HepG2 (cell line): Measurements from ENCODE around the gene ARL10. TPM values are rescaled to one million over a fixed set of nuclear protein-coding genes. Genes with fewer than 3 reads are reported as not detected.

Source experiments
- ADNP ChIP-seq: sonication (generic); formaldehyde crosslinking; IDR thresholded peaks from 2 replicates; pipeline ENCODE4 v1.4.0; 2020; ENCODE audit warnings: missing genetic modification reagents
- AHR ChIP-seq: IDR thresholded peaks from 2 replicates; pipeline ENCODE4 v1.6.1; 2018; ENCODE audit warnings: missing genetic modification reagents, missing compliant biosample characterization
- AKAP8 ChIP-seq: sonication (generic); formaldehyde crosslinking; IDR thresholded peaks from 2 replicates; pipeline ENCODE4 v1.5.1; 2020; ENCODE audit warnings: mild to moderate bottlenecking, missing genetic modification reagents
- BRCA1 ChIP-seq: sonication (generic); formaldehyde crosslinking; IDR thresholded peaks from 2 replicates; pipeline ENCODE4 v1.4.0; 2020; ENCODE audit warnings: missing genetic modification reagents
- DDIT3 ChIP-seq: sonication (generic); formaldehyde crosslinking; IDR thresholded peaks from 2 replicates; pipeline ENCODE4 v1.4.0; 2020; ENCODE audit warnings: mild to moderate bottlenecking, missing genetic modification reagents
- DMAP1 ChIP-seq: IDR thresholded peaks from 2 replicates; pipeline ENCODE4 v1.6.1; 2016
- FIP1L1 ChIP-seq: fragments of 200-400 bp; formaldehyde crosslinking; IDR thresholded peaks from 2 replicates; pipeline ENCODE4 v1.6.1; 2018; ENCODE audit warnings: low read depth, mild to moderate bottlenecking, low read length, moderate library complexity, borderline replicate concordance; ENCODE audit not compliant: insufficient read depth
- HOXA5 ChIP-seq: sonication (generic); formaldehyde crosslinking; IDR thresholded peaks from 2 replicates; pipeline ENCODE4 v1.4.0; 2020; ENCODE audit warnings: missing genetic modification reagents
- IKZF5 ChIP-seq: IDR thresholded peaks from 2 replicates; pipeline ENCODE4 v1.6.1; 2018; ENCODE audit warnings: missing genetic modification reagents, mild to moderate bottlenecking, missing compliant biosample characterization
- KDM5A ChIP-seq: fragments of 200-600 bp; sonication (generic); IDR thresholded peaks from 2 replicates; pipeline ENCODE4 v1.7.0; 2018; ENCODE audit warnings: antibody characterized with exemption, mild to moderate bottlenecking, low read length, borderline replicate concordance
- MBNL3 ChIP-seq: fragments of 250-450 bp; sonication (Bioruptor Pico); conservative IDR thresholded peaks from 2 replicates; pipeline ENCODE4 v1.8.0; 2022; ENCODE audit warnings: mild to moderate bottlenecking, inconsistent platforms
- MIXL1 ChIP-seq: IDR thresholded peaks from 2 replicates; pipeline ENCODE4 v1.6.1; 2016
- NBN ChIP-seq: fragments of 450-650 bp; conservative IDR thresholded peaks from 2 replicates; pipeline ENCODE4 v1.6.1; 2017
- NR2F1 ChIP-seq, 2 experiments: fragments of 450-650 bp in 1 of 2; formaldehyde crosslinking in 1 of 2; IDR thresholded peaks; 2 replicates each; pipeline versions ENCODE4 v1.5.0 to v1.6.1; 2016 to 2020; ENCODE audit warnings: mild to moderate bottlenecking in 1 of 2, missing compliant biosample characterization in 1 of 2, missing genetic modification reagents in 1 of 2, moderate library complexity in 1 of 2
- RAD21 ChIP-seq: fragments of 450-650 bp; formaldehyde crosslinking; IDR thresholded peaks from 2 replicates; pipeline ENCODE4 v1.5.0; 2020; ENCODE audit warnings: mild to moderate bottlenecking
- RELA ChIP-seq: sonication (generic); formaldehyde crosslinking; IDR thresholded peaks from 2 replicates; pipeline ENCODE4 v1.4.0; 2020; ENCODE audit warnings: missing genetic modification reagents
- SP5 ChIP-seq: IDR thresholded peaks from 2 replicates; pipeline ENCODE4 v1.6.1; 2016; ENCODE audit warnings: low read depth, borderline replicate concordance
- TARDBP ChIP-seq: sonication (generic); formaldehyde crosslinking; IDR thresholded peaks from 2 replicates; pipeline ENCODE4 v1.8.0; 2022; ENCODE audit warnings: mild to moderate bottlenecking, missing genetic modification reagents
- ZNF232 ChIP-seq: sonication (generic); formaldehyde crosslinking; IDR thresholded peaks from 2 replicates; pipeline ENCODE4 v1.4.0; 2020; ENCODE audit warnings: missing genetic modification reagents, borderline replicate concordance
- ZNF263 ChIP-seq: sonication (generic); formaldehyde crosslinking; IDR thresholded peaks from 2 replicates; pipeline ENCODE4 v1.4.0; 2020; ENCODE audit warnings: missing genetic modification reagents
- ZNF317 ChIP-seq: sonication (generic); formaldehyde crosslinking; IDR thresholded peaks from 2 replicates; pipeline ENCODE4 v1.5.0; 2020; ENCODE audit warnings: mild to moderate bottlenecking, missing genetic modification reagents
- ZNF354B ChIP-seq: sonication (generic); formaldehyde crosslinking; IDR thresholded peaks from 2 replicates; pipeline ENCODE4 v1.8.0; 2022; ENCODE audit warnings: mild to moderate bottlenecking, missing genetic modification reagents
- ZNF367 ChIP-seq: sonication (generic); formaldehyde crosslinking; IDR thresholded peaks from 2 replicates; pipeline ENCODE4 v1.4.0; 2020; ENCODE audit warnings: missing genetic modification reagents, borderline replicate concordance
- ZNF430 ChIP-seq: sonication (generic); formaldehyde crosslinking; IDR thresholded peaks from 2 replicates; pipeline ENCODE4 v1.9.0; 2021; ENCODE audit warnings: mild to moderate bottlenecking, missing genetic modification reagents
- ZNF44 ChIP-seq: sonication (generic); formaldehyde crosslinking; IDR thresholded peaks from 2 replicates; pipeline ENCODE4 v1.5.1; 2020; ENCODE audit warnings: mild to moderate bottlenecking, missing genetic modification reagents
- ZNF841 ChIP-seq: sonication (generic); formaldehyde crosslinking; IDR thresholded peaks from 2 replicates; pipeline ENCODE4 v1.8.1; 2023; ENCODE audit warnings: missing genetic modification reagents, borderline replicate concordance
- ZSCAN22 ChIP-seq: sonication (generic); formaldehyde crosslinking; IDR thresholded peaks from 2 replicates; pipeline ENCODE4 v1.4.0; 2020; ENCODE audit warnings: mild to moderate bottlenecking, missing genetic modification reagents
- polyA plus RNA-seq, 8 experiments: library from polyadenylated mRNA; depleted of rRNA in 3 of 8; stranded (reverse) in 7 of 8; unstranded in 1 of 8; fragments of >200 nt; fragmentation: Illumina TruSeq in 4 of 8; extraction: Trizol in 4 of 8; gene quantifications; 2 replicates each; pipeline versions ENCODE4 v1.2.1 to v1.2.3, GENCODE V29; 2011 to 2016; ENCODE audit warnings: low read depth in 4 of 8, missing spikeins in 1 of 8, mixed read lengths in 1 of 8; ENCODE audit not compliant: insufficient read depth in 1 of 8
- total RNA-seq, 5 experiments: library from RNA; depleted of rRNA; stranded (reverse); fragments of >200 nt; fragmentation: Illumina TruSeq; extraction: Trizol; gene quantifications; 2 replicates each; pipeline ENCODE4 v1.2.3, GENCODE V29; 2016; ENCODE audit warnings: low read depth in 1 of 5

ARL10 gene
- total and polyA plus RNA-seq, 2 of the 13 experiments (the other 11 are each of a cell fraction or from before 2014, with no cell fraction given): 0.18 to 0.50 TPM

- TF ChIP-seq ZNF232 (CRISPR knock-in tag) (no peak), AKAP8 (no peak), RELA (CRISPR knock-in tag) (0 out of 2 replicates have a peak, but pooled peaks have one; percentile 51), KDM5A (no peak), TARDBP (CRISPR knock-in tag) (0 out of 2 replicates have a peak, but pooled peaks have one; percentile 24), ZSCAN22 (CRISPR knock-in tag) (no peak), ZNF430 (CRISPR knock-in tag) (0 out of 2 replicates have a peak, but pooled peaks have one; percentile 44), MIXL1 (CRISPR knock-in tag) (peak; percentile 52; the same call in 1 of the 2 replicates), ZNF841 (CRISPR knock-in tag) (no peak; the same call in 1 of the 2 replicates), SP5 (0 out of 2 replicates have a peak, but pooled peaks have one; percentile 56), RAD21 (peak; percentile 100), NBN (no peak), DMAP1 (CRISPR knock-in tag) (no peak), ZNF354B (CRISPR knock-in tag) (no peak), NR2F1 (CRISPR knock-in tag; IDR thresholded peaks at IDR 0.05) (no peak), ZNF263 (CRISPR knock-in tag) (peak; percentile 70), MBNL3 (CRISPR knock-in tag) (no peak), DDIT3 (CRISPR knock-in tag) (no peak), ZNF367 (CRISPR knock-in tag) (no peak), HOXA5 (CRISPR knock-in tag) (peak; percentile 67; the same call in 1 of the 2 replicates), AHR (CRISPR knock-in tag) (no peak), ZNF317 (no peak), IKZF5 (CRISPR knock-in tag) (no peak), BRCA1 (CRISPR knock-in tag) (no peak; the same call in 1 of the 2 replicates), FIP1L1 (no peak), ZNF44 (CRISPR knock-in tag) (no peak), ADNP (no peak)
Observed at GRCh38 chr5:176415952-176416924, 51.0 kb downstream of the ARL10 start, which contains the start of gene CLTB (continued).
